ENCODE data around the gene EPB41L5. TPM values are rescaled to one million over a fixed set of nuclear protein-coding genes. Genes with fewer than 3 reads are reported as not detected.

The EPB41L5 gene
- total and polyA plus RNA-seq, 10 donors, result 0.97 to 10.5 (median 8.5) TPM

DNA sequence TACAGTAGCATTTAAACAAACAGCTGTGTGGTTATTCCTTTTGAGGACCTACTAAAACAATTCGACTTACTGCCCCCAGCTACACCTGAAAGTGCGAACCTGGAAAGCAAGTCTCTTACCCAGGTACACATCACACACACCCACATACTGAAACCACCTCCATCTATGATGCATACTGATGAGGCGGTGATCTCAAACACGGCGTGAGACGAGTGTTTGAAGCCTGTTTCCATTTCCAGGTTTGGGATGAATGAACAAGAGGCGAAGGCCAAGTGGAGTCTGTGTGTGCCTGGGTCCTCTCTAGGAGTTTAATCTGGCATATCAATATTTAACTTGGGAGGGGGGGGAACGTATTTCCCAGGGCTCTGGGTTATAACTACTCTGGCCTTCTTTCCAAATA, 208.7 kb downstream of the EPB41L5 start:
- peak; percentile 22 for DNase-seq
- 93 to 97% (median 93%) methylated on average over 8 of the region's 8 CpGs for WGBS, 5 donors
- no peak for TF ChIP-seq POLR2A (IDR thresholded peaks at IDR 0.05)
- TF ChIP-seq, protein P1, sequence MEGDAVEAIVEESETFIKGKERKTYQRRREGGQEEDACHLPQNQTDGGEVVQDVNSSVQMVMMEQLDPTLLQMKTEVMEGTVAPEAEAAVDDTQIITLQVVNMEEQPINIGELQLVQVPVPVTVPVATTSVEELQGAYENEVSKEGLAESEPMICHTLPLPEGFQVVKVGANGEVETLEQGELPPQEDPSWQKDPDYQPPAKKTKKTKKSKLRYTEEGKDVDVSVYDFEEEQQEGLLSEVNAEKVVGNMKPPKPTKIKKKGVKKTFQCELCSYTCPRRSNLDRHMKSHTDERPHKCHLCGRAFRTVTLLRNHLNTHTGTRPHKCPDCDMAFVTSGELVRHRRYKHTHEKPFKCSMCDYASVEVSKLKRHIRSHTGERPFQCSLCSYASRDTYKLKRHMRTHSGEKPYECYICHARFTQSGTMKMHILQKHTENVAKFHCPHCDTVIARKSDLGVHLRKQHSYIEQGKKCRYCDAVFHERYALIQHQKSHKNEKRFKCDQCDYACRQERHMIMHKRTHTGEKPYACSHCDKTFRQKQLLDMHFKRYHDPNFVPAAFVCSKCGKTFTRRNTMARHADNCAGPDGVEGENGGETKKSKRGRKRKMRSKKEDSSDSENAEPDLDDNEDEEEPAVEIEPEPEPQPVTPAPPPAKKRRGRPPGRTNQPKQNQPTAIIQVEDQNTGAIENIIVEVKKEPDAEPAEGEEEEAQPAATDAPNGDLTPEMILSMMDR (IDR thresholded peaks at IDR 0.05 in 8 of 11, conservative IDR thresholded peaks at IDR 0.05 in 3 of 11), result no peak
- Histone ChIP-seq H3K4me3 (no peak overlapping the region), H3K36me3 (peaks cover 0 to 33% (median 7%) of the 10 kb centered on the region in 6 donors), H3K27ac (peak overlapping the region in 2 of 8 donors; percentile 19 to 44), H3K9me3 (peaks cover 0 to 6% (median 0%) of the 10 kb centered on the region in 8 donors), H3K27me3 (replicated peaks in 1 of 7) (no peaks in the 10 kb centered on the region), H3K4me1 (peaks cover 9 to 63% (median 42%) of the 10 kb centered on the region in 6 donors)
- intact Hi-C loops (cut with DNase I; ENCODE audit: low total_unique reads), result no loop called here

DNA sequence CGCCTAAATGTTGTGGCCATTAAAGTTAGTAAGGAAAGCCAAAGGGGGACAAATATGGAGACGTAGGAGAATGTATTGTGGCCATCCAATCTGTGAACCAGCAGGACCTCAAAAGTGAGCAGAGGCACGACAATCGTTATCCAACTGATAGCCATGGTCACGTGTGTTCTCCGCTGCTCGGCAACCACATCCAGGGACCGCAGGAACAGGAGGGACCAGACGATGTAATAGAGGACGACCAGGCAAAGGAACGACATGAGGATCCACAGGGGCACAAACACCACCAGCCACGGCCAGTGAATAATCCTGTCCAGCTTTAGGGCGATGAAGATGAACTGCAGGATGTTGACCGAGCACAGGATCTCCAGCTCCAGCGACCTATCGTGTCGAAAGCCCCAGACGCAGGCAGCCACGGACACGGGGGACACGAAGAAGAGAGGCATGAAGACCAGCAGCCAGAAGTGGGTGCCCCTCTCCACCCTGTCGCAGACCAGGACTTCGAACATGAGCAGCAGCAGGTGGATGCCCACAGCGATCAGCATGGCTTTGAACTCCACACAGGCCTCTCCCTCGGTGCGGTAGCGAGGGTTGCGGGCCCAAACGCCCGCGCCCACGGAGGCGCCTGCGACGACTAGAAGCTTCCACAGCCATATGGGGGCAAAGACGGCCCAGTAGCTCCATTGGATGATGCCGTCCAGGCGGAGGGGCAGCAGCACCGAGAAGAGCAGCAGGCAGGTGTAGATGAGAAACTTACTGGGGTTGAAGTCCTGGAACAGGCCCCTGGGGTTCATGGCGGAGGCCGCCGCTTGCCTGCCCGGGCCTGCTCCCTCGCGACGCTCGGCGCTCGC, 209.5 kb downstream of the EPB41L5 start:
- DNase-seq, result no peak
- Histone ChIP-seq H3K9me3 (peaks cover 0 to 6% (median 0%) of the 10 kb centered on the region in 8 donors), H3K27ac (peak overlapping the region; percentile 87 to 98 (median 95)), H3K27me3 (replicated peaks in 1 of 7) (no peaks in the 10 kb centered on the region), H3K4me3 (peak overlapping the region; percentile 45 to 74 (median 63)), H3K36me3 (peaks cover 0 to 33% (median 7%) of the 10 kb centered on the region in 6 donors), H3K4me1 (peaks cover 9 to 64% (median 42%) of the 10 kb centered on the region in 6 donors)
- TF ChIP-seq, protein P1 (IDR thresholded peaks at IDR 0.05 in 8 of 11, conservative IDR thresholded peaks at IDR 0.05 in 3 of 11), result no peak
- TF ChIP-seq POLR2A (IDR thresholded peaks at IDR 0.05), result no peak
- no peak for TF ChIP-seq POLR2AphosphoS5 (IDR thresholded peaks at IDR 0.05)
- intact Hi-C loops (cut with DNase I; ENCODE audit: low total_unique reads), result no loop called here
- WGBS, 5 donors, result 80 to 89% (median 81%) methylated on average over 39 to 49 of the region's 49 CpGs

DNA sequence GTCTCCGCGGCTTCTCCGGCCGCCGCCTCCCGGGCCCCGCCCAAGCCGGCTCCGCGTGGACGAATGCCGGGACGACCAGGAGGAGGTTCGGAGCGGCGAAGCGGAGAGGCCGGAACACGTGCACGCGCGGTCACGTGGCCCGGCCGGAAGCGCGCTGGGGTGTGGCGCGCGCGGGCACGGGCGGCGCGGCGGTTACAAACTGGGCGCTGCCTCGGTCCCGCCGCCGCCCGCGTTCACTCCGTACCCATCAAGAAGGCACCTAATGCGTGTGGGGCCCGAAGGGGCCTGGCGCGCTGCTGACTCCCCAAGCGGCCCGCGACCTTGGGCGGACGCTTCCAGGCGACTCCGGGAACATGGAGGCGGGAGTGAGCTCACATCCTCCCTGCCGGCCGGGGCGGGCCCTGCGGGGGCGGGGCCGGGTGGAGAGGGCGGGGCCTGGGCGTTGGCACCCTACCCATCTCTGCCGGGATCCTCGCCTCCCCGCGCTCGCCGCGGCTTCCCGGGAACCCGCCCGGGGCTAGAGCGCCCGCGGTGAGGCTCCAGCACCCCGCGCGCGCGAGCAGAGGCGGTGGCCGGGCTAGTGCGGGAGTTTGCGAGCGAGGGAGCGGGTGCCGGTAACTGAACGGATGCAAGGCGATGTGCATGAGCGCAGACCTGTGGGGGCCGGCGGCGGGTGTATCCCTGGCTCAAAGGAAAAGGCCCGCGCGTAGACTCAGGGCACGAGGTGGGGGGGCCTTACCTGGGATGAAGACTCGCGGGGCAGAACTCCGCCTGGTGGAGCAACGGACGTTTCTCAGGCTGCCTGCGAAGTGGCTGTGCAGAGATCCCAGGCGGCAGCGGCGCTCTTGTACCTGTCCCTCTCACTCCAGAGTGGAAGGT, 210.4 kb downstream of the EPB41L5 start, which contains the start of gene TMEM185B:
TMEM185B (minus strand) TSS at position 367 of the 879 bp plus-strand sequence. CDS start 424 bp downstream, outside the sequence.
- Histone ChIP-seq H3K36me3 (peaks cover 0 to 25% (median 6%) of the 10 kb centered on the region in 6 donors), H3K27ac (peak within 1 kb of the TSS; percentile 87 to 98 (median 95)), H3K9me3 (peaks cover 0 to 6% (median 0%) of the 10 kb centered on the region in 8 donors), H3K27me3 (replicated peaks in 1 of 7) (no peaks in the 10 kb centered on the region), H3K4me3 (peak within 1 kb of the TSS; percentile 45 to 74 (median 63)), H3K4me1 (peaks cover 13 to 73% (median 42%) of the 10 kb centered on the region in 6 donors)
- 2 to 8% (median 4%) methylated on average over 45 to 108 of the region's 108 CpGs for WGBS, 5 donors
- peak; percentile 98 for DNase-seq
- intact Hi-C loops (cut with DNase I; ENCODE audit: low total_unique reads), result no loop called here
- TF ChIP-seq POLR2A (IDR thresholded peaks at IDR 0.05) (peak in 1 of 3 donors; percentile 35), POLR2AphosphoS5 (IDR thresholded peaks at IDR 0.05) (peak; percentile 86 to 90 (median 86))
- TF ChIP-seq, protein P1 (IDR thresholded peaks at IDR 0.05 in 8 of 11, conservative IDR thresholded peaks at IDR 0.05 in 3 of 11), result peak in 9 of 11 experiments; percentile 10 to 76 (median 48)

Measured in spleen (tissue), 11 donors.